ENCODE results near the gene TPST1.

- TF ChIP-seq CTCF (IDR thresholded peaks at IDR 0.05; ENCODE audit: low read depth, low read length) (no peak), EZH2phosphoT487 (IDR thresholded peaks at IDR 0.05; ENCODE audit: low read depth) (no peak)
These were observed 51.1 kb downstream of the TPST1 start for GRCh38 chr7:66256281-66256680.
